Suppressor macrophage (primary cell): ENCODE measurements around the gene PIGW.

ENCODE experiments used
- DNase-seq, 4 experiments: peaks; one replicate each; pipeline ENCODE4 v3.0.0-alpha.2; 2020 to 2022

PIGW gene

GRCh38 chr17:36509272-36509985 is 25.4 kb upstream of the PIGW start:
- DNase-seq, result no peak

GRCh38 chr17:36510636-36511035 is 24.2 kb upstream of the PIGW start:
- DNase-seq, result no peak

GRCh38 chr17:36511216-36511615 is 23.6 kb upstream of the PIGW start:
- DNase-seq, result no peak

GRCh38 chr17:36512641-36513040 is 22.1 kb upstream of the PIGW start:
- no peak for DNase-seq

- DNase-seq, result no peak
These were observed 19.9 kb upstream of the PIGW start for GRCh38 chr17:36514856-36515255.

- no peak for DNase-seq
These were observed 18.9 kb upstream of the PIGW start for GRCh38 chr17:36515837-36516236.

GRCh38 chr17:36523113-36523512 is 11.7 kb upstream of the PIGW start:
- DNase-seq, result no peak

- no peak for DNase-seq
These were observed 10.3 kb upstream of the PIGW start for GRCh38 chr17:36524428-36524876.

GRCh38 chr17:36525113-36525512 is 9.7 kb upstream of the PIGW start:
- no peak for DNase-seq

GRCh38 chr17:36525888-36526287 is 8.9 kb upstream of the PIGW start:
- DNase-seq, result no peak

- no peak for DNase-seq
These were observed 7.1 kb upstream of the PIGW start for GRCh38 chr17:36527621-36528250.

GRCh38 chr17:36529121-36529520 is 5.7 kb upstream of the PIGW start:
- peak in 3 of 4 experiments; percentile 11 to 21 (median 19) for DNase-seq

GRCh38 chr17:36532435-36532975 is 2.3 kb upstream of the PIGW start:
- DNase-seq, result no peak

- DNase-seq, result peak; percentile 39 to 78 (median 62)
These were observed 600 bp upstream of the PIGW start for GRCh38 chr17:36533935-36534839.

- DNase-seq, result peak in 1 of 4 experiments; percentile 2
These were observed 888 bp downstream of the PIGW start for GRCh38 chr17:36535669-36536081.

- no peak for DNase-seq
These were observed 5.9 kb downstream of the PIGW start for GRCh38 chr17:36540696-36541095.

GRCh38 chr17:36542755-36543154 is 8.0 kb downstream of the PIGW start:
- DNase-seq, result no peak

- DNase-seq, result peak; percentile 63 to 77 (median 74)
These were observed 9.2 kb downstream of the PIGW start for GRCh38 chr17:36544044-36544306.

GRCh38 chr17:36544307-36545076 is 9.7 kb downstream of the PIGW start, which contains the start of gene GGNBP2:
Gene GGNBP2 (plus strand): TSS chr17:36544919. CDS start chr17:36545725, 806 bp downstream.
- DNase-seq, result peak; percentile 96 to 100 (median 98)

GRCh38 chr17:36545077-36545464 is 10.3 kb downstream of the PIGW start:
- DNase-seq, result no peak

- DNase-seq, result peak; percentile 96 to 98 (median 98)
These were observed 11.0 kb downstream of the PIGW start for GRCh38 chr17:36545465-36546417.
